GM12874 (cell line): Measurements from ENCODE around the gene PDZD8.

Source experiments
- TF ChIP-seq, protein P1 (sequence below): IDR thresholded peaks from 2 replicates; pipeline ENCODE4 v1.5.1; 2011; ENCODE audit warnings: low read depth, mild to moderate bottlenecking, control low read depth, low read length, moderate library complexity; ENCODE audit not compliant: insufficient read depth

The PDZD8 gene

GRCh38 chr10:117355072-117355471 is 20.2 kb downstream of the PDZD8 start:
- TF ChIP-seq, protein P1, sequence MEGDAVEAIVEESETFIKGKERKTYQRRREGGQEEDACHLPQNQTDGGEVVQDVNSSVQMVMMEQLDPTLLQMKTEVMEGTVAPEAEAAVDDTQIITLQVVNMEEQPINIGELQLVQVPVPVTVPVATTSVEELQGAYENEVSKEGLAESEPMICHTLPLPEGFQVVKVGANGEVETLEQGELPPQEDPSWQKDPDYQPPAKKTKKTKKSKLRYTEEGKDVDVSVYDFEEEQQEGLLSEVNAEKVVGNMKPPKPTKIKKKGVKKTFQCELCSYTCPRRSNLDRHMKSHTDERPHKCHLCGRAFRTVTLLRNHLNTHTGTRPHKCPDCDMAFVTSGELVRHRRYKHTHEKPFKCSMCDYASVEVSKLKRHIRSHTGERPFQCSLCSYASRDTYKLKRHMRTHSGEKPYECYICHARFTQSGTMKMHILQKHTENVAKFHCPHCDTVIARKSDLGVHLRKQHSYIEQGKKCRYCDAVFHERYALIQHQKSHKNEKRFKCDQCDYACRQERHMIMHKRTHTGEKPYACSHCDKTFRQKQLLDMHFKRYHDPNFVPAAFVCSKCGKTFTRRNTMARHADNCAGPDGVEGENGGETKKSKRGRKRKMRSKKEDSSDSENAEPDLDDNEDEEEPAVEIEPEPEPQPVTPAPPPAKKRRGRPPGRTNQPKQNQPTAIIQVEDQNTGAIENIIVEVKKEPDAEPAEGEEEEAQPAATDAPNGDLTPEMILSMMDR, result no peak

DNA sequence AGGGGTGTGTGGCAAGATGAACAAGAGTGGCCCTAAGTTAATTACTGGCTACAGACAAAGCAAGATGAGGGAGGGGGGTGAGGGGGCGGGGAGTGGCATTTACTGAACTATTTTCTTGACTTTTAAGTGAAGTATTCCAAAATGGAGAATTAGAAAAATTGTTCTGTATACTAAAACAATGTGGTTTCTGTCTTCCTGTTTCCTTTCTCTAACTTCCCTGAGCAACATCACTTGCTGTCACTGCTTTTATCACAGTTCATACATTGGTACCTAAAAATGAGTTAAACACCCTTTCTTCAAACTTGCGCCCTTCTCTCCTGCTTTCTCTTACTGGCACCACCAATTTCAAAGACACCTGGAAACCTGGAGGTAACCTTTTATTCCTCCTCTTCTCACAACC is 21.6 kb downstream of the PDZD8 start:
- TF ChIP-seq, protein P1, result no peak

DNA sequence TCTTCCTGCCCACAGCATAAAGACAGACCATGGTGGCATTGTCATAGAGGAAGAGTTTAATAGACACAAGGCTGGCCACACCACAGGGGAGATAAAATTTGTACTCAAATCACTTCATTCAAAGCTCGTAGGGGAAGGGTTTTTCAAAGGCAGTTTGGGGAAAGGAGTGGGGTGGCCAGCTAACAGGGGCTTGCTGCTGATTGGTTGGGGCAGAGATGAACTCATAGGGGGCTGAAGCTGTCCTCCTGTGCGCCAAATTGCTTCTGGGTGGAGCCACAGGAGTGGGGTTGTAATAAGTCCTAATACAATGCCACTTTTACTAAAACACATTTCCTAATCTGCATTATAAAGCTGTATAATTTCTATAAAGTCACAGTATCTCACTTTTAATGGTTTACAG is 22.5 kb downstream of the PDZD8 start:
- TF ChIP-seq, protein P1, result no peak

DNA sequence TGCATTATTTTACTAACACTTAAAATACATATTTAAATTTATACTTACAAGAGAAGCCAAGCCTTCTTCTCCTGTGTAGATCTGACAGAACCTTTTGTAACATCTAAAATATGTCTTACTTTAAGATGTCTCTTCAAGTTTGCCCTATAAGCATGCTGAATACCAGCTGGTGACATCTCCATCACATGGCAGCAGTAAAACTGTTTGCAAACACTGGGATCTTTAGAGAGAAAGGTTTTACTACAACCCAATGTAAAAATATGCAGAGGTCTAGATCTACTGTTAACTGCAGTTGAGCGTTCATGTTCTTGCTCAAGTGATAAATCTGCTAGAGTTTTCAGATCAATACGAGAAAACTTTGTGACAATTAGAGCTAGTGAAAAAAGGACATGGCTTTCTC is 23.2 kb downstream of the PDZD8 start:
- TF ChIP-seq, protein P1, result no peak

DNA sequence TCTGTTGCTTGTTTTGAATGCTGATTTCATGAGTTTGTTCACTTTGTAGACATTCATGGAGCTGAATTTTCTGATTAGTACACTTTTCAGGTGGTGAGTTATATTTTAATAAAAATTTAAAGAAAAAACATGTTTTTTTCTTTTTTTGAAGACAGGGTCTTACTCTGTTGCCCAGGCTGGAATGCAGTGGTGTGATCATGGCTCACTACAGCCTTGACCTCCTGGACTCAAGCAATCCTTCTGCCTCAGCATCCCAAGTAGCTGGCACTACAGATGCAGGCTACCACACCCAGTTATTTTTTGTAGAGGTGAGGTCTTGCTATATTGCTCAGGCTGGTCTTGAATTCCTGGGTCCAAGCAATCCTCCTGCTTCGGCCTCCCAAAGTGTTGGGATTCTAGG is 23.7 kb downstream of the PDZD8 start:
- TF ChIP-seq, protein P1, result no peak

DNA sequence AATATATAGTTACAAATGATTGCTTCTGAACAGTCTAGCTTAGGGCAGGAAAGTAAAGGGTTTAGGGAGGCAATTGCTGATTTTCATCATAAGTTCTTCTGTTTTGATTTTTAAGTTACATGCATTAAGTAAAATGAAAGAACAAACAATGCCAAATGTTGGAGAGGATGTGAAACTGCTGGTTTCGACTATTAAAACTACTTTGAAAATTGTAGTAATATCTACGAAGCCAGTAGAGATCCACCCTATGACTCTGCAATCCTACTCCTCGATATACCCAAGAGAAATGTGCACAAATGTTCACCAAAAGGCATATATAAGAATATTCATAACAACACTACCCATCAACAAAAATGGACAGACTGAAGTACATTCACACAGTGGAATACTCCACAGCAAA is 24.3 kb downstream of the PDZD8 start:
- TF ChIP-seq, protein P1, result no peak

DNA sequence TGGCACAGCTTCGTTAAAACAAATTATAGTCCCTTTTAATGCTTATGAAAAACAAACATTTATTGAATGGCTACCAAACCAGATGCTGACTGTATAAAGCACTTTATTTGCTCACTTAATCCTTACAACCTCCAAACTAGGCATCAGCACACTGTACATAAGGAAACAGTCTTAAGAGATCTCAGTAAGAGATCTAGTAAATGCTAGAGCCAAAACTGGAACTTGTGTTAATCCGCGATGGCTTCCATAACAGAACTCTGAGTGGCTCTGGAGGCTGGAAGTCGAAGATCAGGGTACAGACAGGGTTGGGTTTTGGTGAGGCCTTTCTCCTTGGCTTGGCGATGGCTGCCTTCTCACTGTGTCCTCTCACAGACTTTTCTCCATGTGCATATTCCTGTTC is 27.0 kb downstream of the PDZD8 start:
- TF ChIP-seq, protein P1, result no peak

DNA sequence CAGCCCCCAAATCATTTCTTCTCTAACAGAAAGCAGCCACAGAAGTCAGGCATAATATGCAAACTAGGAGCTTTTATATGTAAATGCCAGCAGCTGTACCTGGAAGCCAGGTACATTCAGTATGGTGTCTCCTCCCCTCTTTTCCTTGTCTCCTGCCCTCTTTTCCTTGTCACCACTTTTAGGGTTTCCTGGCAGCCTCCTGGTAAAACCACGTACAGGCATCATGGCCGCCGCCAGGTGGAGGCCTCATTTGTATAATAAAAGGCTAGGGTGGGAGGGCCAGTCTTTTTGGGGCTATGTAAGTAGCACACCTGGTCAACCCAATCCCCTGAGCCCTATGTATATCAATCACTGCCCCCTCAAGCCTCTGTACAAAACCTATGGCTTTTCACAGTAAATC is 28.7 kb downstream of the PDZD8 start:
- TF ChIP-seq, protein P1, result no peak
